Measurements from ENCODE around the gene ANKRD30A. TPM values are rescaled to one million over a fixed set of nuclear protein-coding genes. Genes with fewer than 3 reads are reported as not detected.

The ANKRD30A gene
- total RNA-seq, 4 donors from 2014 or later = not detected

- Histone ChIP-seq H3K4me1 (no peaks in the 10 kb centered on the region), H3K27me3 (no peaks in the 10 kb centered on the region), H3K36me3 (no peaks in the 10 kb centered on the region), H3K4me3 (no peak overlapping the region), H3K27ac (replicated peaks in 1 of 4) (no peak overlapping the region), H3K9me3 (peaks cover 0 to 4% (median 0%) of the 10 kb centered on the region in 4 donors)
- WGBS = 89% methylated on average over 3 of the region's 3 CpGs
- intact Hi-C loops (cut with DNase I) = no loop called here
- no peak for DNase-seq (ENCODE audit: extremely low spot score)
- TF ChIP-seq POLR2AphosphoS5 (IDR thresholded peaks at IDR 0.05) (no peak), CTCF (IDR thresholded peaks at IDR 0.05) (no peak), POLR2A (IDR thresholded peaks at IDR 0.05; ENCODE audit: low read depth) (no peak), EP300 (IDR thresholded peaks at IDR 0.05) (no peak)
Measured at GRCh38 chr10:37206132-37206531, 80.7 kb downstream of the ANKRD30A start.

- H3K4me3 ChIP-seq = no peak overlapping the region
- TF ChIP-seq CTCF (IDR thresholded peaks at IDR 0.05) (no peak), POLR2AphosphoS5 (IDR thresholded peaks at IDR 0.05) (no peak), POLR2A (IDR thresholded peaks at IDR 0.05; ENCODE audit: low read depth) (no peak), EP300 (IDR thresholded peaks at IDR 0.05) (no peak)
- no peaks in the 10 kb centered on the region for H3K36me3 ChIP-seq
- no peaks in the 10 kb centered on the region for H3K27me3 ChIP-seq
- no peaks in the 10 kb centered on the region for H3K4me1 ChIP-seq
- no peaks in the 10 kb centered on the region for H3K9me3 ChIP-seq
- no peak for DNase-seq (ENCODE audit: extremely low spot score)
- no peak overlapping the region for H3K27ac ChIP-seq (replicated peaks in 1 of 4)
- WGBS = 0% methylated on average over 1 of the region's 1 CpG
- intact Hi-C loops (cut with DNase I) = no loop called here
Measured at GRCh38 chr10:37220866-37221265, 95.5 kb downstream of the ANKRD30A start.

GRCh38 chr10:37222046-37222445 is 96.6 kb downstream of the ANKRD30A start:
- 16% methylated on average over 2 of the region's 2 CpGs for WGBS

GRCh38 chr10:37225163-37225562 is 99.8 kb downstream of the ANKRD30A start:
- no peaks in the 10 kb centered on the region for H3K9me3 ChIP-seq
- no peaks in the 10 kb centered on the region for H3K36me3 ChIP-seq
- DNase-seq (ENCODE audit: extremely low spot score) = no peak
- no peak overlapping the region for H3K4me3 ChIP-seq
- WGBS = 68% methylated on average over 2 of the region's 2 CpGs
- H3K27me3 ChIP-seq = no peaks in the 10 kb centered on the region
- TF ChIP-seq EP300 (IDR thresholded peaks at IDR 0.05) (no peak), POLR2AphosphoS5 (IDR thresholded peaks at IDR 0.05) (no peak)
- intact Hi-C loops (cut with DNase I) = no loop called here
- H3K4me1 ChIP-seq = no peaks in the 10 kb centered on the region
- no peak overlapping the region for H3K27ac ChIP-seq (replicated peaks in 1 of 4)

More at GRCh38 chr10:37222046-37222445, 96.6 kb downstream of the ANKRD30A start:
- Histone ChIP-seq H3K27me3 (no peaks in the 10 kb centered on the region), H3K4me3 (no peak overlapping the region), H3K9me3 (no peaks in the 10 kb centered on the region), H3K4me1 (no peaks in the 10 kb centered on the region), H3K27ac (replicated peaks in 1 of 4) (no peak overlapping the region), H3K36me3 (no peaks in the 10 kb centered on the region)
- TF ChIP-seq EP300 (IDR thresholded peaks at IDR 0.05) (no peak), POLR2AphosphoS5 (IDR thresholded peaks at IDR 0.05) (no peak), POLR2A (IDR thresholded peaks at IDR 0.05; ENCODE audit: low read depth) (no peak), CTCF (IDR thresholded peaks at IDR 0.05) (no peak)
- no peak for DNase-seq (ENCODE audit: extremely low spot score)
- intact Hi-C loops (cut with DNase I) = no loop called here

- H3K4me3 ChIP-seq = no peak overlapping the region
- no peaks in the 10 kb centered on the region for H3K36me3 ChIP-seq
- H3K27ac ChIP-seq (replicated peaks in 1 of 4) = no peak overlapping the region
- H3K4me1 ChIP-seq = no peaks in the 10 kb centered on the region
- H3K27me3 ChIP-seq = no peaks in the 10 kb centered on the region
- intact Hi-C loops (cut with DNase I) = no loop called here
- TF ChIP-seq POLR2A (IDR thresholded peaks at IDR 0.05; ENCODE audit: low read depth) (no peak), EP300 (IDR thresholded peaks at IDR 0.05) (no peak), CTCF (IDR thresholded peaks at IDR 0.05) (no peak), POLR2AphosphoS5 (IDR thresholded peaks at IDR 0.05) (no peak)
- H3K9me3 ChIP-seq = no peaks in the 10 kb centered on the region
- no peak for DNase-seq (ENCODE audit: extremely low spot score)
Measured at GRCh38 chr10:37226524-37226923, 101.1 kb downstream of the ANKRD30A start.
